ENCODE data around the gene CCDC167.

The CCDC167 gene

DNA sequence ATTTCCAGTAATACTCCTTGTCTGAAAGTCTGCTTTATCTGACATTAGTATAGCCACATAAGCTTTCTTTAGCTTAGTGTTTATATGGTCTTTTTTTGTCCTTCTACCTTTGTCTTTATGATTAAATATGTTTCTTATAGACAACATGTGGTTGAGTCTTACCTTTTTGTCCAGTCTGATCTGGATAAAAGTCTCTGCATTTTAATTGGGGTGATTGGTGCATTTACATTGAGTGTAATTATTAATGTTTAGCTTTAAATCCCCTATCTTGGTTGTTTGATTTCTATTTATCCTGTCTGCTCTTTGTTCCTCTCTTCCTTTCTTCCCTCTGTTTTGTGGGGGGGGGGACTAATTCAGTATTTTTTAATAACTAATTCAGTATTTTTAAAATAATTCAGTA is 32.0 kb downstream of the CCDC167 start:
- TF ChIP-seq, protein P1, sequence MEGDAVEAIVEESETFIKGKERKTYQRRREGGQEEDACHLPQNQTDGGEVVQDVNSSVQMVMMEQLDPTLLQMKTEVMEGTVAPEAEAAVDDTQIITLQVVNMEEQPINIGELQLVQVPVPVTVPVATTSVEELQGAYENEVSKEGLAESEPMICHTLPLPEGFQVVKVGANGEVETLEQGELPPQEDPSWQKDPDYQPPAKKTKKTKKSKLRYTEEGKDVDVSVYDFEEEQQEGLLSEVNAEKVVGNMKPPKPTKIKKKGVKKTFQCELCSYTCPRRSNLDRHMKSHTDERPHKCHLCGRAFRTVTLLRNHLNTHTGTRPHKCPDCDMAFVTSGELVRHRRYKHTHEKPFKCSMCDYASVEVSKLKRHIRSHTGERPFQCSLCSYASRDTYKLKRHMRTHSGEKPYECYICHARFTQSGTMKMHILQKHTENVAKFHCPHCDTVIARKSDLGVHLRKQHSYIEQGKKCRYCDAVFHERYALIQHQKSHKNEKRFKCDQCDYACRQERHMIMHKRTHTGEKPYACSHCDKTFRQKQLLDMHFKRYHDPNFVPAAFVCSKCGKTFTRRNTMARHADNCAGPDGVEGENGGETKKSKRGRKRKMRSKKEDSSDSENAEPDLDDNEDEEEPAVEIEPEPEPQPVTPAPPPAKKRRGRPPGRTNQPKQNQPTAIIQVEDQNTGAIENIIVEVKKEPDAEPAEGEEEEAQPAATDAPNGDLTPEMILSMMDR (IDR thresholded peaks at IDR 0.05; ENCODE audit: insufficient read depth, low read length, poor library complexity, severe bottlenecking) = no peak
- Histone ChIP-seq H3K36me3 (ENCODE audit: control insufficient read depth, insufficient read depth, low read length) (peaks cover 23% of the 10 kb centered on the region), H3K4me3 (replicated peaks; ENCODE audit: low read depth, low read length) (no peak overlapping the region), H3K27me3 (replicated peaks; ENCODE audit: control insufficient read depth, insufficient read depth, low read length) (no peaks in the 10 kb centered on the region)
- no peak for DNase-seq (ENCODE audit: extremely low read depth, insufficient read length)

DNA sequence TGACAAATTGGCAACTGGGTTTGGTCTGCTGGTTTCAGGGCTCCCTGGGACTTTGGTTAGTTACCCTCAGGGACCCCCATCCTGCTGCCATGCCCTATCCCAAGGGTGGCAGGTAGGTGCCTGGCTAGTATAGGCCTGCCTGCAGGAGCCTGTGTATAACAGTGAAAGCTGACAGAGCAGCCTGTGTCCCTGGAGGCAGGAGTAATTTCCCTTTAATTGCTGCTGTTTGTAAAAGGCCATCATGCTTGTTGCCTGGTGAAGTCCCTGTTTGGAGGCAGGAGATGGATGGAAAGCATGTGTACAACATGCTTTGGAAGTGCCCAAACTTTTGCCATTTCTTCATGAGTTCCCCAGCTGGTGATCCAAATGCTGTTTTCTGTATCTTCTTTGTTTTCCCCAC is 36.6 kb downstream of the CCDC167 start:
- TF ChIP-seq, protein P1 (IDR thresholded peaks at IDR 0.05; ENCODE audit: insufficient read depth, low read length, poor library complexity, severe bottlenecking) = no peak
- Histone ChIP-seq H3K36me3 (ENCODE audit: control insufficient read depth, insufficient read depth, low read length) (peaks cover 36% of the 10 kb centered on the region), H3K27me3 (replicated peaks; ENCODE audit: control insufficient read depth, insufficient read depth, low read length) (no peaks in the 10 kb centered on the region), H3K4me3 (replicated peaks; ENCODE audit: low read depth, low read length) (no peak overlapping the region)
- no peak for DNase-seq (ENCODE audit: extremely low read depth, insufficient read length)

DNA sequence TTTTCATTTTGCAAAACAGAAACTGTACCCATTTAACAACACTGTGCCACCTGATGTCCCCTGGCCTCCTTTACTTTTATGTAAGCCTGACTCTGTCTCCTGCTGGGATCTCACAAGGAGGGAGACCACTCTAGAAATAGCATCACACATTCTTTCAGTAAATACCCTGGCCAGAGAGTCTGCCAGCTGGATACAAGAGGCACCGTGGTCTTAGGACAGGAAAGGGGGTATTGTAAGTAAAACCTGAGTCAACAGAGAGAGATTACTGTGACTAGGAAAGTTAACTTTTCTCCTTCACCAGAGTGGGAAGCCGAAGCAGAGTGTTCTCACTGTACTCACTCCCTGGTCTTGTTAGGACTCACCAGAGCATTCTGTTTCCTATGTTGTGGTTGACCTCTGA is 38.9 kb downstream of the CCDC167 start:
- H3K27me3 ChIP-seq (replicated peaks; ENCODE audit: control insufficient read depth, insufficient read depth, low read length) = no peaks in the 10 kb centered on the region
- peaks cover 47% of the 10 kb centered on the region for H3K36me3 ChIP-seq (ENCODE audit: control insufficient read depth, insufficient read depth, low read length)
- no peak for DNase-seq (ENCODE audit: extremely low read depth, insufficient read length)
- TF ChIP-seq, protein P1 (IDR thresholded peaks at IDR 0.05; ENCODE audit: insufficient read depth, low read length, poor library complexity, severe bottlenecking) = no peak
- no peak overlapping the region for H3K4me3 ChIP-seq (replicated peaks; ENCODE audit: low read depth, low read length)

DNA sequence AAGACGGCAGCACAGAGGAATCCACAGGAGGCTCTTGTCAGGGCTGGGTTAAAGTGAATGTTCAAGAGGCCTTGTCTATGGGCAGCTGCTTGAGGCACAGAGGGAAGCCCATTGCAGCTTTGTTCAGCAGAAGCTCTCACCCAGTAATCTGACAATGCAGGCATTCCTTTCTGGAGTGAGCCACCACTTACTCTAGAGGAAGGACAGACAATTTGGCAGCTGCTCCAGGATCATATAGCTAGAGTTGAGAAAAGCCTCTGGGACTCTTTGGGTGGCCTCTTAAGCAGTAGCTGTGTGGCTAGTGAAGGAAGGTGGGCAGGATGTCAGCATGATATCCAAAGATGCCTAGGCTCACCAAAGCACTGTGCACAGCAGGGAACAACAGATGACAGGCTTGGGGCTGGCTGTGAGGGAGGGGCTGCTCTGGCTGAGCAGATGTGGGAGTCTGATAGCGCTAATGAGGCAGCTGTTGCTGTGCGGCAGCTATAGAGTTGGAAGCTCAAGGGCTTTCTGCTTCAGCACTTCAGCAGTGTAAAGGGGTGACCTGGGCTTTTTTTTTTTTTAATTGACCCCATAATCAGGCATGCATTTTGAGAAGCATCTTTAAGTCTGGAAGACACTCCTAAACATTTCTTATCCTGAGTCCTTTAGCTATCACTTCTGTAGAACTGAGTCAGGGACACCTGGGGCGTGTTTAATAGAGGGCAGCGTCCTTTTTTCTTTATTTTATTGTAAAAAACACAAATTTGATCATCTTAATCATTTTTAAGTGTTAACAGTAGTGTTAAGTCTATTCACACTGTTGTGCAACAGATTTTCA is 39.5 kb downstream of the CCDC167 start:
- H3K4me3 ChIP-seq (replicated peaks; ENCODE audit: low read depth, low read length) = no peak overlapping the region
- DNase-seq (ENCODE audit: extremely low read depth, insufficient read length) = no peak
- H3K36me3 ChIP-seq (ENCODE audit: control insufficient read depth, insufficient read depth, low read length) = peaks cover 47% of the 10 kb centered on the region
- no peaks in the 10 kb centered on the region for H3K27me3 ChIP-seq (replicated peaks; ENCODE audit: control insufficient read depth, insufficient read depth, low read length)
- TF ChIP-seq, protein P1 (IDR thresholded peaks at IDR 0.05; ENCODE audit: insufficient read depth, low read length, poor library complexity, severe bottlenecking) = no peak

DNA sequence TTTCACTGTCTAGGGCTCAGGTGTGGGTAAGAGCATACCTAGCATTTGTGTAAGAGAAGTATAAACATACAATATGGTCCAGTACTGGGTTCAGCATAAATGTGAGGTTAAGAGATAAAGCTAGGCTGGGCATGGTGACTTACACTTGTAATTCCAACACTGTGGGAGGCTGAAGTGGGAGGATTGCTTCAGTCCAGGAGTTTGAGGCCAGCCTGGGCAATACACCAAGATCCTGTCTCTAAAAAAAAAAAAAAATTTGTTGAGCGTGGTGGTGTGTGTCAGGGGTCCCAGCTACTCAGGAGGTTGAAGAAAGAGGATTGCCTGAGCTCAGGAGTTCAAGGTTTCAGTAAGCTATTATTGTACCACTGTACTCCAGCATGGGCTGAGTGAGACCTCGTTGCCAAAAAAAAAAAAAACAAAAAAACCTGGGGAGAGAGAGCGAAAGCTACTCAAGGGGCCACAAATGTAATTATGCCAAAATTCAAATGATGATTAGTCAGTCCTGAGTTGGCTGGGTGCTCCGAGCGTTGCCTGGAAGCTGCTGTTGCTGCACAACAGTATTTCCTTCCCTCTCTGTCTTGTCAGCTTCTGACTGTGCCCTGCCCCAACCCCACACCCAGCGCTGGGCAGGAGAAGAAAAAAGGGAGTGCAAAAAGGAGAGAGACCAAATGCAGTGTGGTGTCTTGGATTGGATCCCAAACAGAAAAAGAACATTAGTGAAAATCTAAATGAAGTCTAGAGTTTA is 42.7 kb downstream of the CCDC167 start:
- DNase-seq (ENCODE audit: extremely low read depth, insufficient read length) = no peak
- H3K4me3 ChIP-seq (replicated peaks; ENCODE audit: low read depth, low read length) = no peak overlapping the region
- H3K36me3 ChIP-seq (ENCODE audit: control insufficient read depth, insufficient read depth, low read length) = peaks cover 42% of the 10 kb centered on the region
- no peaks in the 10 kb centered on the region for H3K27me3 ChIP-seq (replicated peaks; ENCODE audit: control insufficient read depth, insufficient read depth, low read length)
- TF ChIP-seq, protein P1 (IDR thresholded peaks at IDR 0.05; ENCODE audit: insufficient read depth, low read length, poor library complexity, severe bottlenecking) = no peak
